ENCODE results near the gene WNK2.

The WNK2 gene

DNA sequence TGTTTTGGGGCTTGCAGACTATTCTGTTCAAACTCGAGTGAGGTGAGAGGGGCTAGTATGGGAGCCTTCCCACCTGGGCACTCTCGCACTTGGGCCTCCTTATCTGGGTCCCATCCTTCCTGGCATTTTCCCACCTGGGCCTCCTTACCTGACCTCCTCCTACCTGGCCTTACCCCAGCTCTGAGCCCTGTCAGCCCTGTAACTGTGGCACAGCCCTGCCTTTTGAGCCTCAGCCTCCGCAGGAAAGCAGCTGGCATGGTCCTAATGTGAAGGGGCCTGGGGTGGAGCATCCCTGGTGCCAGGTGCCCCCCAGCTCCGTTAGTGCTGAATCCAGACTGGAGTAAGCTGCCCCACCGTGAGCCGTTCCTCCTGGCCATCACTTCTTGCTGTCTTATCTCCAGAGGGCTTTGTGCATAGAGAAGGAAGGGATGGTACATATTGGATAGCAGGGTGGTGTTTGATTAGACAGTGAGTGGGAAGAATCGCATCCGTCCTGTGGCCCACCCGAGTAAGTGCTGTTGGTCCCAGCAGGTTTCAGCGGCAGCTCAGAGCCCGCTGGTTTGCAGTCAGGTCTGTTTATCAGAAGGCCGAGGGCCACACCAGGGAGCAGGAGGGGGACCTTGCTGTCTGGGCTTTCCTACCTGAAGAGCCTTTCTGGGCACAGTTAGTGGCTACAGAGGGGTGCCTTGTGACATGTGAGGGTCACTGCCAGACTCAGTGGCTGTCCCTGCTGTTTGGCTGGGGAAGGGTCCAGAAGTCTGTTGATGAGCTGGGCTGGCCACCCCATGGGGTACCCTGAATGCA lies 76.5 kb downstream of the WNK2 start:
- Histone ChIP-seq H3K27ac (ENCODE audit: low read depth, low read length) (no peak overlapping the region), H4K20me1 (ENCODE audit: low read depth, low read length) (no peaks in the 10 kb centered on the region), H3K9ac (ENCODE audit: low read length) (no peak overlapping the region), H2AFZ (ENCODE audit: low read depth, low read length, severe bottlenecking) (no peak overlapping the region), H3K9me2 (replicated peaks; ENCODE audit: insufficient read depth, low read length) (no peaks in the 10 kb centered on the region), H3F3A (ENCODE audit: insufficient read depth) (0 out of 2 replicates have a peak, but pooled peaks cover 2% of the 10 kb centered on the region), H3K36me3 (ENCODE audit: low read length) (no peaks in the 10 kb centered on the region), H3K9me3 (ENCODE audit: insufficient read depth, low read length) (no peaks in the 10 kb centered on the region), H3K79me2 (ENCODE audit: insufficient read depth, low read length) (no peaks in the 10 kb centered on the region), H3K27me3 (ENCODE audit: low read length) (no peaks in the 10 kb centered on the region), H3K4me3 (ENCODE audit: insufficient read depth, low read length, poor library complexity, severe bottlenecking) (no peak overlapping the region), H3K4me2 (ENCODE audit: low read depth, low read length, poor library complexity, severe bottlenecking) (no peak overlapping the region)
- TF ChIP-seq, protein P1, sequence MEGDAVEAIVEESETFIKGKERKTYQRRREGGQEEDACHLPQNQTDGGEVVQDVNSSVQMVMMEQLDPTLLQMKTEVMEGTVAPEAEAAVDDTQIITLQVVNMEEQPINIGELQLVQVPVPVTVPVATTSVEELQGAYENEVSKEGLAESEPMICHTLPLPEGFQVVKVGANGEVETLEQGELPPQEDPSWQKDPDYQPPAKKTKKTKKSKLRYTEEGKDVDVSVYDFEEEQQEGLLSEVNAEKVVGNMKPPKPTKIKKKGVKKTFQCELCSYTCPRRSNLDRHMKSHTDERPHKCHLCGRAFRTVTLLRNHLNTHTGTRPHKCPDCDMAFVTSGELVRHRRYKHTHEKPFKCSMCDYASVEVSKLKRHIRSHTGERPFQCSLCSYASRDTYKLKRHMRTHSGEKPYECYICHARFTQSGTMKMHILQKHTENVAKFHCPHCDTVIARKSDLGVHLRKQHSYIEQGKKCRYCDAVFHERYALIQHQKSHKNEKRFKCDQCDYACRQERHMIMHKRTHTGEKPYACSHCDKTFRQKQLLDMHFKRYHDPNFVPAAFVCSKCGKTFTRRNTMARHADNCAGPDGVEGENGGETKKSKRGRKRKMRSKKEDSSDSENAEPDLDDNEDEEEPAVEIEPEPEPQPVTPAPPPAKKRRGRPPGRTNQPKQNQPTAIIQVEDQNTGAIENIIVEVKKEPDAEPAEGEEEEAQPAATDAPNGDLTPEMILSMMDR (IDR thresholded peaks at IDR 0.05; ENCODE audit: insufficient read depth, low read length, poor library complexity, severe bottlenecking), result no peak
- TF ChIP-seq EZH2phosphoT487 (conservative IDR thresholded peaks at IDR 0.05; ENCODE audit: low read length), result no peak

DNA sequence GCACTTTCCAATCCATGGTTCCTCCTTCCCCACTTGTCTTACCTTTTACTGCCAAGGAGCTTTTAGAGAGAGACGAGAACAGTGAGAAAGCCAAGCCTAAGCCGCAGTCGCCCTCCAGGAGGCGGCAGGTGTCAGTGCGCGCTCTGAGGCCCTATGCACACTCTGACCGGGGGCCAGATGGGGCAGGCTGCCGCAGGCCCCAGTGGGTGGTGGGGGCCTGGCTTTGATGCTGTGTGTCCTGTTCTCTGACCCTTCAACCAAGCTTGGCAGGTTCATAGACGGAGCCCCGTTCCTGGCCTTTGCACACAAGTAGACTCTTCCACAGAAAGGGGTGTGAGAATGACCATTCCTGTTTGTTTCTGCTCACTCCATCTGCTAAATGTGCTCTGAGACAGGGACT lies 77.3 kb downstream of the WNK2 start:
- no peaks in the 10 kb centered on the region for H3K9me2 ChIP-seq (replicated peaks; ENCODE audit: insufficient read depth, low read length)
- H3F3A ChIP-seq (ENCODE audit: insufficient read depth), result peaks cover 10% of the 10 kb centered on the region
- no peaks in the 10 kb centered on the region for H3K36me3 ChIP-seq (ENCODE audit: low read length)
- H3K79me2 ChIP-seq (ENCODE audit: insufficient read depth, low read length), result no peaks in the 10 kb centered on the region
- H3K4me3 ChIP-seq (ENCODE audit: insufficient read depth, low read length, poor library complexity, severe bottlenecking), result no peak overlapping the region
- no peak overlapping the region for H3K27ac ChIP-seq (ENCODE audit: low read depth, low read length)
- no peaks in the 10 kb centered on the region for H3K9me3 ChIP-seq (ENCODE audit: insufficient read depth, low read length)
- H3K4me2 ChIP-seq (ENCODE audit: low read depth, low read length, poor library complexity, severe bottlenecking), result no peak overlapping the region
- no peaks in the 10 kb centered on the region for H4K20me1 ChIP-seq (ENCODE audit: low read depth, low read length)
- no peak for TF ChIP-seq EZH2phosphoT487 (conservative IDR thresholded peaks at IDR 0.05; ENCODE audit: low read length)
- TF ChIP-seq, protein P1 (IDR thresholded peaks at IDR 0.05; ENCODE audit: insufficient read depth, low read length, poor library complexity, severe bottlenecking), result no peak
- H2AFZ ChIP-seq (ENCODE audit: low read depth, low read length, severe bottlenecking), result no peak overlapping the region
- H3K9ac ChIP-seq (ENCODE audit: low read length), result no peak overlapping the region
- no peaks in the 10 kb centered on the region for H3K27me3 ChIP-seq (ENCODE audit: low read length)

DNA sequence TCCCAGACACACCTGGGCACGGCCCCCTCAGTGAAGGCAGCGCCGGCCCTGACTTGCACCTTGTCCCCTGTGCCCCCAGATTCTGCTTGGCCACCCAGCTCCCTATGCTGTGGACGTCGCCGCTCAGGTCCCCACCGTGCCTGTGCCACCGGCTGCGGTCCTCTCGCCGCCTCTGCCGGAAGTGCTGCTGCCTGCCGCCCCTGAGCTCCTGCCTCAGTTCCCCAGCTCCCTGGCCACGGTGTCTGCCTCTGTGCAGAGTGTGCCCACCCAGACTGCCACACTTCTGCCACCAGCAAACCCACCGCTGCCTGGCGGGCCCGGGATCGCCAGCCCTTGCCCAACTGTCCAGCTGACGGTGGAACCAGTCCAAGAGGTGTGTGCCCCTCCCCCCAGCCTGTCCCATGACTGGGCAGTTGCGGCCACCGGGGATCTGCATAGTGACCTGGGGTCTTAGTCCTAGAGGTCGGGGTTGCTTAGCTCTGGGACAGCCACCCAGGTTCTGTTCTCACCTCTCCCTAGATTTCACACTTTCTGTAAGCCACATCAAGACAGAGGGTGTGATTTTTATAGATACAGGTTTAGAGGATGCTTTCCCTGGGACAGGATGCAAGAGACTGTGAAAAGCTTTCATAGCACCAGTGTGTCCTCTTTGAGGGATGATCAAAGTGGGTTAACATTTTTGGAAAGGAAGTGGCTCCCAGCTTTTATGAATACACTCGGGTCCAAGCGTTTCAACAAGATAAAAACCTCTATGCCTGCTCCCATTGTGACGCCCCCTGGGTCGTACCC lies 78.0 kb downstream of the WNK2 start:
- Histone ChIP-seq H3K4me2 (ENCODE audit: low read depth, low read length, poor library complexity, severe bottlenecking) (no peak overlapping the region), H3K27ac (ENCODE audit: low read depth, low read length) (no peak overlapping the region), H3K9ac (ENCODE audit: low read length) (no peak overlapping the region)

More for the DNA sequence above, 78.0 kb downstream of the WNK2 start:
- Histone ChIP-seq H3K27me3 (ENCODE audit: low read length) (no peaks in the 10 kb centered on the region), H3K9me3 (ENCODE audit: insufficient read depth, low read length) (no peaks in the 10 kb centered on the region), H3K4me3 (ENCODE audit: insufficient read depth, low read length, poor library complexity, severe bottlenecking) (no peak overlapping the region), H3F3A (ENCODE audit: insufficient read depth) (peaks cover 12% of the 10 kb centered on the region), H3K9me2 (replicated peaks; ENCODE audit: insufficient read depth, low read length) (no peaks in the 10 kb centered on the region), H3K36me3 (ENCODE audit: low read length) (no peaks in the 10 kb centered on the region), H4K20me1 (ENCODE audit: low read depth, low read length) (no peaks in the 10 kb centered on the region), H3K79me2 (ENCODE audit: insufficient read depth, low read length) (no peaks in the 10 kb centered on the region), H2AFZ (ENCODE audit: low read depth, low read length, severe bottlenecking) (no peak overlapping the region)
- no peak for TF ChIP-seq EZH2phosphoT487 (conservative IDR thresholded peaks at IDR 0.05; ENCODE audit: low read length)
- TF ChIP-seq, protein P1 (IDR thresholded peaks at IDR 0.05; ENCODE audit: insufficient read depth, low read length, poor library complexity, severe bottlenecking), result no peak
